Vagina (tissue), 2 donors: Measurements from ENCODE around the gene SEMA3A.
"Not testable (repeated sequence)": the region's sequence is repeated elsewhere in the genome, so short reads cannot be mapped to it uniquely, and the experiment has no call there.

Source experiments
- POLR2A ChIP-seq, 2 donors: fragments of 450-650 bp; IDR thresholded peaks; one replicate each; pipeline ENCODE4 v1.6.1; 2017; ENCODE audit warnings: antibody characterized with exemption in 2 of 2, mild to moderate bottlenecking in 2 of 2, moderate library complexity in 2 of 2
- TF ChIP-seq, protein P1 (sequence below), 3 experiments: fragments of 450-650 bp in 2 of 3; fragments of 200-600 bp in 1 of 3; sonication (generic) in 1 of 3; IDR thresholded peaks; one replicate each; pipeline ENCODE4 v1.5.1; 2017 to 2019; ENCODE audit warnings: antibody characterized with exemption in 3 of 3, mild to moderate bottlenecking in 2 of 3, moderate library complexity in 2 of 3

DNA sequence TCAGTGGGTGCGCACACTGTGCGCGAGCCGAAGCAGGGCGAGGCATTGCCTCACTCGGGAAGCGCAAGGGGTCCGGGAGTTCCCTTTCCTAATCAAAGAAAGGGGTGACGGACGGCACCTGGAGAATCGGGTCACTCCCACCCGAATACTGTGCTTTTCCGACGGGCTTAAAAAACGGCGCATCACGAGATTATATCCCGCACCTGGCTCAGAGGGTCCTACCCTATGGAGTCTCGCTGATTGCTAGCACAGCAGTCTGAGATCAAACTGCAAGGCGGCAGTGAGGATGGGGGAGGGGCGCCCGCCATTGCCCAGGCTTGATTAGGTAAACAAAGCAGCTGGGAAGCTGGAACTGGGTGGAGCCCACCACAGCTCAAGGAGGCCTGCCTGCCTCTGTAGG, 44.2 kb downstream of the SEMA3A start:
- TF ChIP-seq, protein P1, sequence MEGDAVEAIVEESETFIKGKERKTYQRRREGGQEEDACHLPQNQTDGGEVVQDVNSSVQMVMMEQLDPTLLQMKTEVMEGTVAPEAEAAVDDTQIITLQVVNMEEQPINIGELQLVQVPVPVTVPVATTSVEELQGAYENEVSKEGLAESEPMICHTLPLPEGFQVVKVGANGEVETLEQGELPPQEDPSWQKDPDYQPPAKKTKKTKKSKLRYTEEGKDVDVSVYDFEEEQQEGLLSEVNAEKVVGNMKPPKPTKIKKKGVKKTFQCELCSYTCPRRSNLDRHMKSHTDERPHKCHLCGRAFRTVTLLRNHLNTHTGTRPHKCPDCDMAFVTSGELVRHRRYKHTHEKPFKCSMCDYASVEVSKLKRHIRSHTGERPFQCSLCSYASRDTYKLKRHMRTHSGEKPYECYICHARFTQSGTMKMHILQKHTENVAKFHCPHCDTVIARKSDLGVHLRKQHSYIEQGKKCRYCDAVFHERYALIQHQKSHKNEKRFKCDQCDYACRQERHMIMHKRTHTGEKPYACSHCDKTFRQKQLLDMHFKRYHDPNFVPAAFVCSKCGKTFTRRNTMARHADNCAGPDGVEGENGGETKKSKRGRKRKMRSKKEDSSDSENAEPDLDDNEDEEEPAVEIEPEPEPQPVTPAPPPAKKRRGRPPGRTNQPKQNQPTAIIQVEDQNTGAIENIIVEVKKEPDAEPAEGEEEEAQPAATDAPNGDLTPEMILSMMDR (IDR thresholded peaks at IDR 0.05), result not testable (repeated sequence)
- TF ChIP-seq POLR2A (IDR thresholded peaks at IDR 0.05), result not testable (repeated sequence)
